Measurements from ENCODE around the gene HPCAL1.

DNA sequence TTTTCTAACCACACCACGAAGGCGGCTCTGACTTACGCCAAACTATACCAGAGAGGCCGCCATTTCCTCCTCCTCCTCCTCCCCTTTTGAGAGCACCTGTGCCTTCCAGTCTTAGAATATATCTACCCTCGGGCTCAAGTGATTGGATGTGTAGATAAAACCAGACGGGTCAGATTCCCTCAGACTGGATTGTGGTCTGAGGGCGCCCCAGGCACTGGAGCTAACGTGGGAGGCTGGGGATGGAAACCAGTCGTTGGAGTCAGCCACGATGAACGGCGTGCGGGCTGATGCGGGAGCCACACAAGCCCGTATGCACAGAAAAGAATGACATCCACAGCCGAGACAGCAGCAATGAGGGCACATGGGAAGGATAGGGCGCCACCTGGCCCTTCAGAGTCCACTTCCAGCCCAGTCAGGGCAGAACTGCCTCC, 157.7 kb downstream of the HPCAL1 start:
- no peak for TF ChIP-seq CEBPB (IDR thresholded peaks at IDR 0.05; ENCODE audit: low read depth, low read length)
- TF ChIP-seq, protein P1, sequence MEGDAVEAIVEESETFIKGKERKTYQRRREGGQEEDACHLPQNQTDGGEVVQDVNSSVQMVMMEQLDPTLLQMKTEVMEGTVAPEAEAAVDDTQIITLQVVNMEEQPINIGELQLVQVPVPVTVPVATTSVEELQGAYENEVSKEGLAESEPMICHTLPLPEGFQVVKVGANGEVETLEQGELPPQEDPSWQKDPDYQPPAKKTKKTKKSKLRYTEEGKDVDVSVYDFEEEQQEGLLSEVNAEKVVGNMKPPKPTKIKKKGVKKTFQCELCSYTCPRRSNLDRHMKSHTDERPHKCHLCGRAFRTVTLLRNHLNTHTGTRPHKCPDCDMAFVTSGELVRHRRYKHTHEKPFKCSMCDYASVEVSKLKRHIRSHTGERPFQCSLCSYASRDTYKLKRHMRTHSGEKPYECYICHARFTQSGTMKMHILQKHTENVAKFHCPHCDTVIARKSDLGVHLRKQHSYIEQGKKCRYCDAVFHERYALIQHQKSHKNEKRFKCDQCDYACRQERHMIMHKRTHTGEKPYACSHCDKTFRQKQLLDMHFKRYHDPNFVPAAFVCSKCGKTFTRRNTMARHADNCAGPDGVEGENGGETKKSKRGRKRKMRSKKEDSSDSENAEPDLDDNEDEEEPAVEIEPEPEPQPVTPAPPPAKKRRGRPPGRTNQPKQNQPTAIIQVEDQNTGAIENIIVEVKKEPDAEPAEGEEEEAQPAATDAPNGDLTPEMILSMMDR (conservative IDR thresholded peaks at IDR 0.05; ENCODE audit: low read depth, low read length) = no peak
- no peak for TF ChIP-seq FOS (IDR thresholded peaks at IDR 0.05; ENCODE audit: low read depth, low read length)
- no peak for TF ChIP-seq POLR2A (IDR thresholded peaks at IDR 0.05; ENCODE audit: low read depth, low read length)
- no peak for TF ChIP-seq MXI1 (IDR thresholded peaks at IDR 0.05; ENCODE audit: borderline replicate concordance, low read depth, low read length)
- TF ChIP-seq NFE2L2 (IDR thresholded peaks at IDR 0.05; ENCODE audit: low read depth, low read length) = no peak
- TF ChIP-seq, protein P2, sequence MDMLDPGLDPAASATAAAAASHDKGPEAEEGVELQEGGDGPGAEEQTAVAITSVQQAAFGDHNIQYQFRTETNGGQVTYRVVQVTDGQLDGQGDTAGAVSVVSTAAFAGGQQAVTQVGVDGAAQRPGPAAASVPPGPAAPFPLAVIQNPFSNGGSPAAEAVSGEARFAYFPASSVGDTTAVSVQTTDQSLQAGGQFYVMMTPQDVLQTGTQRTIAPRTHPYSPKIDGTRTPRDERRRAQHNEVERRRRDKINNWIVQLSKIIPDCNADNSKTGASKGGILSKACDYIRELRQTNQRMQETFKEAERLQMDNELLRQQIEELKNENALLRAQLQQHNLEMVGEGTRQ (IDR thresholded peaks at IDR 0.05; ENCODE audit: low read depth, low read length) = no peak
- TF ChIP-seq SMC3 (IDR thresholded peaks at IDR 0.05; ENCODE audit: low read depth, low read length) = no peak
- TF ChIP-seq MAZ (IDR thresholded peaks at IDR 0.05; ENCODE audit: borderline replicate concordance, low read depth, low read length) = no peak
- TF ChIP-seq, protein P3, sequence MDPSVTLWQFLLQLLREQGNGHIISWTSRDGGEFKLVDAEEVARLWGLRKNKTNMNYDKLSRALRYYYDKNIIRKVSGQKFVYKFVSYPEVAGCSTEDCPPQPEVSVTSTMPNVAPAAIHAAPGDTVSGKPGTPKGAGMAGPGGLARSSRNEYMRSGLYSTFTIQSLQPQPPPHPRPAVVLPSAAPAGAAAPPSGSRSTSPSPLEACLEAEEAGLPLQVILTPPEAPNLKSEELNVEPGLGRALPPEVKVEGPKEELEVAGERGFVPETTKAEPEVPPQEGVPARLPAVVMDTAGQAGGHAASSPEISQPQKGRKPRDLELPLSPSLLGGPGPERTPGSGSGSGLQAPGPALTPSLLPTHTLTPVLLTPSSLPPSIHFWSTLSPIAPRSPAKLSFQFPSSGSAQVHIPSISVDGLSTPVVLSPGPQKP (IDR thresholded peaks at IDR 0.05; ENCODE audit: borderline replicate concordance, low read depth, low read length) = no peak
